ENCODE measurements around the gene CDCA8. TPM values are rescaled to one million over a fixed set of nuclear protein-coding genes. Genes with fewer than 3 reads are reported as not detected.

Gene CDCA8
- total RNA-seq, 1 experiment from 2014 or later = 51.7 TPM

- TF ChIP-seq SIN3A (IDR thresholded peaks at IDR 0.05; ENCODE audit: low read depth) (no peak), MAX (IDR thresholded peaks at IDR 0.05) (no peak), SP1 (IDR thresholded peaks at IDR 0.05; ENCODE audit: low read depth) (no peak), YY1 (IDR thresholded peaks at IDR 0.05; ENCODE audit: extremely low read depth, insufficient replicate concordance, low read depth, low read length) (no peak)
These were observed 5.4 kb downstream of the CDCA8 start (continued) for GRCh38 chr1:37697737-37698136.

- Histone ChIP-seq H3K4me3 (replicated peaks in 1 of 2; ENCODE audit: low read depth in 1 of 2, low read length in 2 of 2) (no peak overlapping the region), H3K36me3 (ENCODE audit: control insufficient read depth in 1 of 2, insufficient read depth in 2 of 2, low read length in 2 of 2) (peaks cover 77 to 79% of the 10 kb centered on the region in 2 experiments), H3K79me2 (ENCODE audit: insufficient read depth, low read length) (peaks cover 62% of the 10 kb centered on the region), H3K9me2 (ENCODE audit: insufficient read depth) (no peaks in the 10 kb centered on the region), H2AFZ (ENCODE audit: low read depth, low read length, poor library complexity, severe bottlenecking) (no peak overlapping the region), H4K20me1 (ENCODE audit: insufficient read depth) (peaks cover 5% of the 10 kb centered on the region; the same call in 1 of the 2 replicates), H3K4me1 (ENCODE audit: control insufficient read depth in 1 of 2, insufficient read depth in 2 of 2, low read length in 2 of 2) (no peaks in the 10 kb centered on the region), H3K9me3 (ENCODE audit: control insufficient read depth in 1 of 2, insufficient read depth in 1 of 2, low read depth in 1 of 2, low read length in 2 of 2) (no peaks in the 10 kb centered on the region), H3K9ac (ENCODE audit: low read length) (no peak overlapping the region), H3K27me3 (ENCODE audit: insufficient read depth, low read length) (no peaks in the 10 kb centered on the region), H3K27ac (ENCODE audit: low read depth, low read length) (no peak overlapping the region), H3K4me2 (ENCODE audit: low read length) (no peak overlapping the region)
- intact Hi-C loops (cut with micrococcal nuclease) = loop anchor here (10.0 kb wide), 1 partner anchor 1136 kb away; no protein-coding TSS in a partner anchor
- POLR2A ChIA-PET = no interaction called here
- TF ChIP-seq ZBTB33 (IDR thresholded peaks at IDR 0.05; ENCODE audit: extremely low read depth, insufficient replicate concordance, low read length) (no peak), CEBPB (IDR thresholded peaks at IDR 0.05; ENCODE audit: low read depth) (no peak), CBX3 (IDR thresholded peaks at IDR 0.05; ENCODE audit: low read depth) (no peak), MAX (IDR thresholded peaks at IDR 0.05) (no peak), JUND (IDR thresholded peaks at IDR 0.05) (no peak), SP1 (IDR thresholded peaks at IDR 0.05; ENCODE audit: low read depth) (no peak), TCF7L2 (IDR thresholded peaks at IDR 0.05; ENCODE audit: borderline replicate concordance, extremely low read depth, insufficient read depth, insufficient read length) (no peak), YY1 (IDR thresholded peaks at IDR 0.05; ENCODE audit: extremely low read depth, insufficient replicate concordance, low read depth, low read length) (no peak), EZH2phosphoT487 (IDR thresholded peaks at IDR 0.05; ENCODE audit: borderline replicate concordance) (no peak), ATF3 (IDR thresholded peaks at IDR 0.05) (no peak), SIN3A (IDR thresholded peaks at IDR 0.05; ENCODE audit: low read depth) (no peak), CTCF (IDR thresholded peaks at IDR 0.05 in 2 of 3, conservative IDR thresholded peaks at IDR 0.05 in 1 of 3; ENCODE audit: borderline replicate concordance in 1 of 3, insufficient read depth in 1 of 3, low read depth in 2 of 3, low read length in 2 of 3) (no peak), ZFX (IDR thresholded peaks at IDR 0.05) (no peak), EGR1 (IDR thresholded peaks at IDR 0.05; ENCODE audit: low read depth) (no peak), RAD21 (IDR thresholded peaks at IDR 0.05; ENCODE audit: low read depth) (no peak), REST (IDR thresholded peaks at IDR 0.05; ENCODE audit: low read depth) (no peak), FOSL1 (IDR thresholded peaks at IDR 0.05; ENCODE audit: low read depth) (no peak)
- ATAC-seq (no peak), DNase-seq (ENCODE audit: low read depth, low spot score) (no peak)
- CTCF ChIA-PET = no interaction called here
- no TSS peak for BruUV-seq (replicated peaks)
- RAD21 ChIA-PET (ENCODE audit: low non-redundant PET in 1 of 2, low total read pairs in 2 of 2, uncharacterized antibody in 2 of 2, unreplicated experiment in 2 of 2) = no interaction called here
These were observed 6.8 kb downstream of the CDCA8 start for GRCh38 chr1:37699147-37699546.
